ENCODE results near the gene MTARC1.

Gene MTARC1

GRCh38 chr1:220819467-220820026 is 32.8 kb downstream of the MTARC1 start:
- intact Hi-C loops (cut with DNase I), result no loop called here
- no peak for DNase-seq

GRCh38 chr1:220824031-220824989 is 37.6 kb downstream of the MTARC1 start:
- DNase-seq, result no peak
- intact Hi-C loops (cut with DNase I), result no loop called here

GRCh38 chr1:220825819-220826551 is 39.3 kb downstream of the MTARC1 start:
- no peak for DNase-seq

GRCh38 chr1:220826729-220827128 is 40.0 kb downstream of the MTARC1 start:
- no peak for DNase-seq
- intact Hi-C loops (cut with DNase I), result no loop called here

More at GRCh38 chr1:220825819-220826551, 39.3 kb downstream of the MTARC1 start:
- intact Hi-C loops (cut with DNase I), result no loop called here

DNA sequence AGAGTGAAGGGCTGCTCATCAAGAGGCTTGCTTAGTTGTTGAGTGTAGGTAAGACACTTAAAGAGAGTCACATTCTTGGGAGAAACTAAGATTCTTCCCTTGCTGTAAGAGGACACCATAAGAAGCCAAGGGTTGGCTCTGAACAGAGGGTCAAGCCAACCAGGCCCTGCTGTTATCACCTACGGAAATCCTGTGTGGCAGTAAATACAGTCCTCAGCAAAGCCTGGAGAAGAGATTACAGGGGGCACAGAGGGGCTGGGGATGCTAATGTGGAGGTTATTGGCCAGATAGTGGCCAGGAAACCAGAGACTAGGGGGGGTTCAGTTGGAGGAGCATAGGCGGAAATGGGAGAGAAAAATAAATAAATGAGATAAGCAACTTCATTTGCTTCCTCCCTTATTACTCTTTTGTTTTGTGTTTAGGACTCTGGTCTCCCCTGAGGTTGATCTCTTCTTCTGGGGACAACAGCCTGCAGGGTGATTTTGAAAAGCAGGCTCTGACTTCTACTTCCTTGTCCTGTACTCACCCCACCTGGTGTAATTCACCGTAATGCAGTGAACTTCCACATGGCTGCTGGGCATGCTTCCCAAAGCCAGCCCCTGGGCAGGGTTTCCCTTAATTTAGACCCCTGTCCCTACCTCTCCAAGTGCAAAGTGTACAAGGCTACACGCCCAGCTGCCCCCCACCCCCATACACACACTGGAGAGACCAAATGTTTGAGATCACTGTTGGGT is 40.9 kb downstream of the MTARC1 start:
- intact Hi-C loops (cut with DNase I), result no loop called here
- no peak for DNase-seq

- intact Hi-C loops (cut with DNase I), result no loop called here
- no peak for DNase-seq
Measured at GRCh38 chr1:220828179-220828490, 41.4 kb downstream of the MTARC1 start.

GRCh38 chr1:220828950-220829586 is 42.4 kb downstream of the MTARC1 start:
- no peak for DNase-seq
- intact Hi-C loops (cut with DNase I), result no loop called here

DNA sequence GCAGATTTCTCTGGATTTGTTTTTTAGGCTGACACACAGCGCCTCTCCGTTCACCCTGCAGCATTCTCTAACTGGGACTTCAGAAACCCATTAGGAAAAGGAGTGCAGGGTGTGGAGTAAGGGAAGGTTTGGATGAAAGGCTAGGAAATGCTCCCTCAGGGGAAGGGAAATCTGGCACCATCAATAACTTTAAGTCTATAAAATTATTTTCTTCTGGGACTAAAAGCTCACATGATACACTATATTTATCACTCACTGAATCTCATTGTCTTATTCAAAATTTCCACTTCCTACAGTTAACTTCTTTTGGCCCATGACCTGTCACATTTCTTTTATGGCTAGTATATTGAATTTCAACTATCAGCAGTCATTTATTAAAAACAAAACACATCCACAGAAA is 46.7 kb downstream of the MTARC1 start:
- no peak for DNase-seq
- intact Hi-C loops (cut with DNase I), result no loop called here

- intact Hi-C loops (cut with DNase I), result no loop called here
- DNase-seq, result no peak
Measured at GRCh38 chr1:220834155-220834870, 47.6 kb downstream of the MTARC1 start.
